ENCODE measurements around the gene GPR25. TPM values are rescaled to one million over a fixed set of nuclear protein-coding genes. Genes with fewer than 3 reads are reported as not detected.

GPR25 gene
- total RNA-seq, 4 donors from 2014 or later = 0.24 TPM; not detected in 3

GRCh38 chr1:200919386-200919785 is 46.6 kb downstream of the GPR25 start:
- no peaks in the 10 kb centered on the region for H3K4me1 ChIP-seq
- intact Hi-C loops (cut with DNase I; ENCODE audit: low total_unique reads) = no loop called here
- no peaks in the 10 kb centered on the region for H3K27me3 ChIP-seq
- H3K4me3 ChIP-seq = no peak overlapping the region
- ATAC-seq = no peak
- in situ Hi-C loops (cut with MboI; ENCODE audit: low sequenced_read_pairs in 4 of 4) = no loop called here
- H3K9me3 ChIP-seq = no peaks in the 10 kb centered on the region
- no peaks in the 10 kb centered on the region for H3K36me3 ChIP-seq
- TF ChIP-seq CTCF (IDR thresholded peaks at IDR 0.05 in 4 of 5, conservative IDR thresholded peaks at IDR 0.05 in 1 of 5) = no peak
- TF ChIP-seq POLR2A (IDR thresholded peaks at IDR 0.05) = no peak
- no peak for DNase-seq
- H3K27ac ChIP-seq = no peak overlapping the region

GRCh38 chr1:200921571-200922110 is 48.9 kb downstream of the GPR25 start:
- H3K9me3 ChIP-seq = no peaks in the 10 kb centered on the region
- intact Hi-C loops (cut with DNase I; ENCODE audit: low total_unique reads) = no loop called here
- no peaks in the 10 kb centered on the region for H3K4me1 ChIP-seq
- in situ Hi-C loops (cut with MboI; ENCODE audit: low sequenced_read_pairs in 4 of 4) = no loop called here
- no peak for DNase-seq
- no peaks in the 10 kb centered on the region for H3K27me3 ChIP-seq
- H3K36me3 ChIP-seq = no peaks in the 10 kb centered on the region
- H3K4me3 ChIP-seq = no peak overlapping the region
- TF ChIP-seq POLR2A (IDR thresholded peaks at IDR 0.05) (no peak), CTCF (IDR thresholded peaks at IDR 0.05 in 4 of 5, conservative IDR thresholded peaks at IDR 0.05 in 1 of 5) (no peak)
- no peak overlapping the region for H3K27ac ChIP-seq
- ATAC-seq = no peak

DNA sequence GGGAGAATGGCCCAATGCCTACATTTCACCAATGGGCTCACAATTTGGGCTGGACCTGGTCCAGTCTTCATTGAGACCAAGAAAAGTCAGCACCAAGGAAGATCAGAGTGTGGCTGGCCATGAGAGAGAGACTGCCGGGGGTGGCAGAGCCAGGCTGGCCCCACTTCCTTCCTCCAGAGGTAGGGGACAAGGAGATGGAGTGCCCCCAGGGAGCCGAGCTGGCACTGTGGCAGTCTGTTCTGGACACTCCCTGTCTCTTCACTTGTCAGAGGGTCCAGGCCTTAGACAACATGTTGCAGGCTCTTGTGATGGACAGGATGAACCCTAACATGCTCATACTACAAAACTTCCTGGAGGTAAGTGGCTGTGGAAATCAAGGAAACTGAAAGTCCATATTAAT is 49.6 kb downstream of the GPR25 start:
- intact Hi-C loops (cut with DNase I; ENCODE audit: low total_unique reads) (no loop called here), in situ Hi-C loops (cut with MboI; ENCODE audit: low sequenced_read_pairs in 4 of 4) (no loop called here)
- TF ChIP-seq CTCF (IDR thresholded peaks at IDR 0.05 in 4 of 5, conservative IDR thresholded peaks at IDR 0.05 in 1 of 5) (no peak), POLR2A (IDR thresholded peaks at IDR 0.05) (no peak)
- ATAC-seq = no peak
- Histone ChIP-seq H3K36me3 (no peaks in the 10 kb centered on the region), H3K4me1 (no peaks in the 10 kb centered on the region), H3K27me3 (no peaks in the 10 kb centered on the region), H3K9me3 (no peaks in the 10 kb centered on the region), H3K27ac (no peak overlapping the region), H3K4me3 (no peak overlapping the region)
- no peak for DNase-seq

- Histone ChIP-seq H3K36me3 (no peaks in the 10 kb centered on the region), H3K27me3 (no peaks in the 10 kb centered on the region), H3K27ac (no peak overlapping the region), H3K4me3 (no peak overlapping the region), H3K4me1 (no peaks in the 10 kb centered on the region), H3K9me3 (no peaks in the 10 kb centered on the region)
- no peak for TF ChIP-seq CTCF (IDR thresholded peaks at IDR 0.05 in 4 of 5, conservative IDR thresholded peaks at IDR 0.05 in 1 of 5)
- TF ChIP-seq POLR2A (IDR thresholded peaks at IDR 0.05) = no peak
- DNase-seq (no peak), ATAC-seq (no peak)
- intact Hi-C loops (cut with DNase I; ENCODE audit: low total_unique reads) = no loop called here
- in situ Hi-C loops (cut with MboI; ENCODE audit: low sequenced_read_pairs in 4 of 4) = no loop called here
Measured at GRCh38 chr1:200923601-200924000, 50.8 kb downstream of the GPR25 start.

Other genes with a start within 250 kb of the GPR25 start
- 10 to 100 TPM; 36.7 to 52.7 (median 39.5) TPM for gene DDX59, start 203.1 kb upstream of the GPR25 start, total RNA-seq
- gene CAMSAP2, start 134.1 kb upstream of the GPR25 start, total RNA-seq = 10 to 100 TPM; 39.3 to 63.9 (median 54.2) TPM
- gene INAVA, start 21.9 kb downstream of the GPR25 start, total RNA-seq = under 1 TPM in 1 of 4 donors, not detected in 3; 0.58 TPM
- gene KIF21B, start 150.7 kb downstream of the GPR25 start, total RNA-seq = under 1 TPM; 0.23 to 0.49 (median 0.36) TPM
- 10 to 100 TPM; 74.3 to 93.5 (median 81.2) TPM for gene CACNA1S, start 239.4 kb downstream of the GPR25 start, total RNA-seq

Measured in gastrocnemius medialis (tissue), 4 donors.